Measurements from ENCODE around the gene ABHD4.
"Not testable (repeated sequence)": the region's sequence is repeated elsewhere in the genome, so short reads cannot be mapped to it uniquely, and the experiment has no call there.

The ABHD4 gene

DNA sequence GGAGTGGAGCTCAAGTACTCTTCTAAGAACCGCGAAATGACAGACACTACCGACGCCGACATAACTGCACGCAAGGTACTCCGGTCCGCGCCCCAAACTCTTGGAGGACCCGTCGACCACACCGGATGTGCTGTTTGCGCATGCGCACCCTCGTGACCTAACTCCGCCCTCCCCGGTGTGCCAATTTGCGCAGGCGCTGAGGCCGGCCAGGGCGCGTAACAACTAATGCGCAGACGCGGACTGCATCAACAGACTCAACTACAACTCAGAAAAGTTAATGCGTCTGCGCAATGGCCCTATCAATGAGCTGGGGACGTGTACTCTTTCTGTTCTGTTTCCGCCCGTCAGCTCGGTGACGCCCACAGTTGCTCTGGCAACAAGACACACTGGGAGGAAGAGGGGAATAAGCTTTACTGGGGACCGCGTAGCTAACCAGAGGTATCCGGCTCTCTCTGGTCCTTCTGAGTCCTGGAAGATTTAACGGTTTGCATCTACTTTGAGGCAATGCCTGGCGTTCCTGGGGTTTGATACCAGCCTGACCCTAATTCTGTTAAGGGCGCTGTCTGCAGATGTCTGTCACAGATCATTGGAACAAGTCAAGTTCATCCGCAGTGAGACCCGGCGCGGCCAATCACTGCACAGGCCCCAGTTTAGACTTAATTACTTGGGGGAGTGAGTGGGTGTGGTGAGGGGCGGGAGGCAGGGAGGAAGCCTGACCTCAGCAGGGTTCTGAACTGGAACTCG, 8.8 kb upstream of the ABHD4 start, which contains the start of gene DAD1:
DAD1 (minus strand) TSS at position 129 of the 744 bp plus-strand sequence; CDS start at position 62, 67 bp downstream.
- peak; percentile 99 for DNase-seq (ENCODE audit: low read depth)

DNA sequence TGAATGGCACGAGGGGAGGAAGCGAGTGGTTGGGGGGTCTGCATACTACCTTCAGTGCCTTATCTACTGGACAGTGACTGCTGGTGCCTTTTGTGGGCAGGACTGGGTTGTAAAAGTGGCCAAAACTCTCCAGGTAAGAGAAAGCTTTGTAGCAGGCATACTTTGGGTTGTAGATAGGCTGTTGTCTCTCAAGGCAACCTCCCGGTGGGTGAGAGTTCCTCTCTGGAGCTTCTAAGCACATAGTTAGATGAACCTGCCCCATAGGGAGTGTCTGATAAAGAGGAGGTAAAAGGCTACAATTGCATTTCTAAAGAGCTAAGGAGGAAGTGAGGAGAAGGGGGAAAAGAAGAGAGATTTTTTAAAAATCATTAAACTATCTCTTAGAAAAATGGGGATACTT, 4.9 kb upstream of the ABHD4 start:
- DNase-seq (ENCODE audit: low read depth): no peak

- no peak for DNase-seq (ENCODE audit: low read depth)
Measured at GRCh38 chr14:22593601-22594000, 4.5 kb upstream of the ABHD4 start.

GRCh38 chr14:22594156-22594716, 3.9 kb upstream of the ABHD4 start:
- no peak for DNase-seq (ENCODE audit: low read depth)

DNA sequence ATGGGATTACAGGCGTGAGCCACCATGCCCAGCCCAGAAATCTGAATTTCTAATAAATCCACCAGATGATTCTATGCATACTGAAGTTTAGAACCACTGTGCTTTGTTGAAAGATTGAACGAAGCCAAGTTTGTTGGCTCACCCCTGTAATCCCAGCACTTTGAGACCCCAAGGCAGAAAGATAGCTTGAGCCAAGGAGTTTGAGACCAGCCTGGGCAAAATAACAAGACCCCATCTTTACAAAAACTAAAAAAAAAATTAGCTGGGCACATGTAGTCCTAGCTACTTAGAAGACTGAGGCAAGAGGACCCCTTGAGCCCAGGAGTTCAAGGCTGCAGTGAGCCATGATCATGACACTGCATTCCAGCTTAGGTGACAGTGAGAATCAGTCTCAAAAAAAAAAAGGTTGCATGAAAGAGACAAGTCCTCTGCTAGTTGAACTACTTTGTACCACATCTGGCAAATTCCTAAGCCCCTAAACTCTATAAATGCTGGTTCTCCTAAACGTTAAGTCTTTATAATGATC, 1.7 kb upstream of the ABHD4 start:
- DNase-seq (ENCODE audit: low read depth): no peak

DNA sequence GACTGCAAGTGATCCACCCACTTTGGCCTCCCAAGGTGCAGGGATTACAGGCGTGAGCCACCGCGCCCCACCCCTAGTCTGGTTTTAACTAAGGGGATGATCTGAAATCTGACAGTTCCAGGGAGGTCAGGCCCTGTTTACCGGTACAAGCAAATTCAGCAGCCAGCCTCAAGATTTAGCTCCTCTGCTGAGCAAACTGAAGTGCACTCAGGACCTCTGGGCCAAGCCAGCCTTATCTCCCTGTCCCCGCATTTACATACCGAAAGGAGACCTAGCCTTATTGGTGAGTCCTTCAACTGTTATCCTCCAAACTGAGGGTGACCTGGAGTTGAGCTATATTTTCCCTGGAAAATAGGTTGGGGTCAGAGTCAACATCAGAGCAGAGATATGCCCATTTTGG, 835 bp upstream of the ABHD4 start:
- DNase-seq (ENCODE audit: low read depth): no peak

DNA sequence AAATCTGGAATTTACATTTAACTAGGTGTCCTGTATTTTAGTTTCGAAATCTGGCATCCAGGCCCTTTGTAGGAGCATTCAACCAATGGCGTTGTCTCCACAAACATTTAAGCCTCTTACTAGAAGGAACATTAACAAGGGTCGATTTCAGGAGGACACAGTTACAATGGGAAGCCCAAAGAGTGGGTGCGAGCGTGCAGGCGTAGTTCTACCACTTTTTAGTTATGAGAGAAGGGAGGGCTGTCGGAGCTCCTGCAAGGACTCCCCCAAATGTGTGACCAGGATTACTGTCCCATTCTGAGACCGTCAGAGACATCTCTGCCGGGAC, 365 bp upstream of the ABHD4 start:
- DNase-seq (ENCODE audit: low read depth): no peak

DNA sequence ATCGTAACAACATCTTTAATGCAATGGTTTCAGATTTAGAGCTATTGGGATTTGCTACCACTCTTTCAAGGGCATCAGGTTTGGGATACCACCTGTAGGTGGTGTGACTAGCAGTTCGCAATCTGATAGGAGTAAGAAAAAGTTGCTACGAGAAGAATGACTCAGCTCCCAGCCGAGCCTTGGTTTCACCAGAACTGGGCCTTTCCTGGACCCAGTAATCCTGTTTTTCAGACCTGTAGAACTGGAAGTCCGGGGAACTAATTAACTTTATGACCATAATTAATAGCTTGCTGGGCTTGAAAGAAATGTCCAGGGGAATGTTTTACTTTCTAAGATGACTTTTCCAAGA, 770 bp downstream of the ABHD4 start:
- DNase-seq (ENCODE audit: low read depth): no peak

DNA sequence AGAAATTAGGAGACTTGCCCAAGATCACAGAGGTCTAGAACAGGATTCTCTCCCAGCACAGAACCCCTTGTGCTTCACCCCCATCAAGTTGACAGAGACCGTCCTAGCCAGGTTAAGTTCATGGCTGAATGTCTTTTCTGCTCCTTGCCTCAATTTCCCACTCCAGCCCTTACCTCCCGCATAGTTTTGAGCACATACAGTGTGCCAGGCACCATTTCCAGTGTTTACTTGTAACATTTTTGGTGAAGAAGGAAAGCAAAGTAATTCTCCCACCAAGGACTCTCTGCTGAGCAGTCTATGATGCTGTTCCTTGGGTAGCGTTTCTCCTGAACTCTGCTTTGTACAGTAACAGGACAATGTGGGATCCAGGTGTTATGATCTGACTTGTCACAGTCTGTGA, 1.2 kb downstream of the ABHD4 start:
- DNase-seq (ENCODE audit: low read depth): no peak

GRCh38 chr14:22600027-22600426, 1.9 kb downstream of the ABHD4 start:
- no peak for DNase-seq (ENCODE audit: low read depth)

DNA sequence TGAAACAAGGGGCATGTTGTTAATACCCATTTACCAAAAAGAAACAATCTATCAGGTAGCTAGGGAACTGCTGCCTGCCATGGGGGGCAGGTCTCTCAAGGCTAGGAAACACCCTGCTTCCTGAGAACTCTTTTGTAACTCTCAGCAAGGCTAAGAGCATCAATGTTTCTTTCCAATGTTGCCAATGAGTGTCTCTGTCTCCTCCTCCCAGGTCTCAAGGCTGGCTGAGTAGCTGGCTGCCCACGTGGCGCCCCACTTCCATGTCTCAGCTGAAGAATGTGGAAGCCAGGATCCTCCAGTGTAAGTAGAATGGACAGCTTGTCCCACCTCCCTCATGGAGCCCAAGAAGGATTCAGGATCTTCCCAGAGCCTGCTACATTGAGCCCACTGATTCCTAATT, 3.4 kb downstream of the ABHD4 start:
- no peak for DNase-seq (ENCODE audit: low read depth)

- DNase-seq (ENCODE audit: low read depth): no peak
Measured at GRCh38 chr14:22601996-22602395, 3.9 kb downstream of the ABHD4 start.

DNA sequence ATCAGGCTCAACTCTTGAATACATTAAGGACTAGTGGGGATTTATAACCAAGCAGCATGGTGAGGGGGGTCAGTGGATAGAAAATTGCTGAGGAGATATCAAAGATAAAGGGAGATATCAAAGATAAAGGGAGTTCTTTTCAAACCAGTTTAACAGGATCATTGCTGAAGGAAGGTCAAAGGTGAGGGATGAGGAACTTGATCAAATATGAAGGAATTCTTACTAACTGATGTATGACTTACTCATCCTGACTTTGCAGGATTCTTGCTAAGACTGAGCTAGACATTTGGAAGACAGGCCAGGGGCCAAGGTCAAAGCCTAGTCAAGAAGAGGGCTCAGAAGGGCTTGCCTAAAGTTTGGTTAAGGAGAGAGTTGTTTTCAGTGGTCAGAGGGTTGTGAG, 4.8 kb downstream of the ABHD4 start:
- no peak for DNase-seq (ENCODE audit: low read depth)

DNA sequence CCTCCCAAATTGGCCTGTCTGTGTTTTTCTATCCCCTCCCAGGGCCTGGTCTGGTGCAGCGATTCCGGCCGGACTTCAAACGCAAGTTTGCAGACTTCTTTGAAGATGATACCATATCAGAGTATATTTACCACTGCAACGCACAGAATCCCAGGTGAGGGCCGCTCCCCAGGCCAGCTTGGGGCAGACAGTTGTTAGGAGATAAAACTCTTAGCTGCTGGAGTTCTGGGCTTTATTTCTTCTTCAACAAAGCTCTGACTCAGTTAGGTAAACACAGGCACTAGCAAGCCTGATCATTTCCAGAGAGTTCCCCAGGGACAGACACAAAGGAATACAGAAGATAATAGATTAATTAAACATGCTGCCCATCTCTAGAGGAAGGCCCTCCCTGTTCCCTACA, 8.3 kb downstream of the ABHD4 start:
- no peak for DNase-seq (ENCODE audit: low read depth)

DNA sequence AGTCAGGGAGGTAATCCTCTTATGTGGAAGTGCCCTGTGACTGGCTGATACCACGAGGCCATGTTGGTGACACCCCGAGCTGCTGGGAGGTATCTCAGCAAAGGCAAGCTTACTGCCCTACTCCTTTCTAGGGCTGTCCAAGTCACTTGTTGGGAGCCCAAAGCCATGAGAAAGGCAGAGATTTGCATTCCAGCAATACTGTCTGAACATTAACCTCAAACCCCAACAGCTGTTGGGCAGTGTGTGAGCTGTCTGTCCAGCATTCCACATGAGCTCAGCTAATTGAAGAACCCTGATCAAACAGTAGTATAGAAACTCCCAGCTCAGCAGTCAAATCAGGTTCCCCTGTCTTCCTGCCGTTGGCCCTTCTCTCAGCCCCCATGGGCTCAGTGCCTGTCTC, 9.2 kb downstream of the ABHD4 start:
- DNase-seq (ENCODE audit: low read depth): no peak

DNA sequence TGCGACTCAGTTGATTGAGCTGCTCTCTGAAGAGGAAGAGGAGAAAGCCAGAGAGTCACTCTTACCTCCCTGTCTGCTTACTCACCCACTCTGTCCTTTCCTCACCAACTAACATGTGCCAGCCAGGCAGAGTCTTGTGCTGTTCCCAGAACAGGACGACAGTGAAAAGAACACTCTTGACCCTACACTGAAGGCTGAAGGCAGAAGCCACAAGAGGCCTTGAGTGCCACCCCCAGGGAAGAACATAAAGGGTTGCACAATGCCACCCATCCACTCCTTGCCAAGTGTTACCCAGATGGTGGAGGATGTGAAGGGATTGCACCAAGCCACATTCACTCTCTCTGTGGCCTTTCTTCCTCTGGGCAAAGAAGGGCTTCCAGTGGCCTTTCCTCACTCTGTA, 12.8 kb downstream of the ABHD4 start:
- DNase-seq (ENCODE audit: low read depth): no peak

GRCh38 chr14:22613106-22613695, 15.1 kb downstream of the ABHD4 start:
- no peak for DNase-seq (ENCODE audit: low read depth)

- no peak for DNase-seq (ENCODE audit: low read depth)
Measured at GRCh38 chr14:22613736-22614239, 15.7 kb downstream of the ABHD4 start.

DNA sequence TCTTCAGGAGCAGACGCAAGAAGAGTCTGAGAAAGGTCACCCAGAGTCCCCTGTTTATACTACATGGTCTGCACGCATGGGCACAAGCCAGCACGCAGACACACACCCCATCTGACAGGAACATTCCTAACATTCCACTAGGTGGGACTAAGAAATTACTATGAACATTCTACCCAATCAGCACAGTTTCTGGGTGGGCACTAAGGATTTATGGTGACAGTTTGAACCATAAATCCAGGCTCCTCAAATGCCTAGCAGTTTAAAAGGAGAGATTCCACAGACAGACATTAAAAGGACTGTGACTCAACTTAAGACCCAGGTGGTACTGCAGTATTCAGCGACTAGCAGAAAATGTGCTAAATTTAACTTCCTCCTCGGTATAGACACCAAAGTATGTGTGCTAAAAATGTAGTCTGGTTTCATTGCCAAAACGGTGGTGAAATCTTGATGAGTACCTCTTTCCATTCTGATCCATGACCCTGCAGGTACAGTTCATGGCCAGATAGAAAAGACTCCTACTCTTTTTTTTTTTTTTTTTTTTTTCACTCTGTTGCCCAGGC, 16.2 kb downstream of the ABHD4 start:
- DNase-seq (ENCODE audit: low read depth): no peak

GRCh38 chr14:22615765-22616164, 17.7 kb downstream of the ABHD4 start:
- not testable (repeated sequence) for DNase-seq (ENCODE audit: low read depth)

DNA sequence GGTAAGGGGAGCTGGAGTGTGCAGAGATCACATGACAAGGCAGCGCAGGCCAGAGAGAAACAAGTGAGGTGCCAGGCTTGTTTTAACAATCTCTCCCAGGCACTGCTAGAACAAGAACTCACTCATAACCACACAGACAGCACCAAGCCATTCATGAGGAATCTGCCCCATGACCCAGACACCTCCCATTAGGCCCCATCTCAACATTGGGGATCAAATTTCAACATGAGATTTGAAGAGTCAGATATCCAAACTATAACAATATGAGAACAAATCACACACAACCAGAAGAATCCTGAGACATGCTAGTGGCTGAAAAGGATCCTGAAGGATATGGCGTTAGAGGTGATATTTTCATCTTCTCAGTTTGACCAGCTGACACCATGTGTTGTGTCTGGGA, 24.2 kb downstream of the ABHD4 start:
- DNase-seq (ENCODE audit: low read depth): no peak

GRCh38 chr14:22623047-22623446, 24.9 kb downstream of the ABHD4 start:
- no peak for DNase-seq (ENCODE audit: low read depth)

GRCh38 chr14:22626590-22626989, 28.5 kb downstream of the ABHD4 start:
- no peak for DNase-seq (ENCODE audit: low read depth)

Data from stimulated activated CD8-positive, alpha-beta memory T cell treated with anti-CD3 and anti-CD28 coated beads, Interleukin-12 subunit alpha, Interleukin-12 subunit beta, amount 100 ng/mL, for 4 hours (primary cell).